ENCODE measurements around the gene ADGRA3. TPM values are rescaled to one million over a fixed set of nuclear protein-coding genes. Genes with fewer than 3 reads are reported as not detected.

Gene ADGRA3
- total RNA-seq, 1 donor from 2014 or later, result 27.8 TPM

DNA sequence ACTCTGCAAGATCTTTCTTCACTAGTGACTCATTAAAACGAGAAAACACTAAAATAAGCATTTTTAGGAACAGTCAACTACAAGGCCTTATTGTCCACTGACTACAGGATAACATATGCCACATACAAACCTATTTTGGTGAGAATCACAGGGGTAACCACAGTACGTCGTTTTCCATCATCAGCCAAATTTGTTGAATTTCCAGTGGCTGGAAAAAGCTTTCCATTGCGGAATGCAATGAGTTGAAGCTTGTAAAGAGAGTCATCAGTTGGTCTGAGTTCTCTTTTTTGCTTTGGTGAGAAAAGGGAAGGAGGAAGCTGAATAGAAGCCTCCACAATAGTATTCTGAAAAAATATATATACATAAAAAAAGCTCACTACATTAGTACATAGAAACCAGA lies 102.4 kb downstream of the ADGRA3 start:
- no peaks in the 10 kb centered on the region for H3K9me3 Mint-ChIP-seq (ENCODE audit: low read depth)
- DNase-seq (ENCODE audit: low spot score), result no peak
- peaks cover 15% of the 10 kb centered on the region for H3K4me1 Mint-ChIP-seq (ENCODE audit: low read depth)
- H3K27me3 Mint-ChIP-seq (ENCODE audit: low read depth), result no peaks in the 10 kb centered on the region
- H3K36me3 Mint-ChIP-seq (ENCODE audit: low read depth), result peaks cover 8% of the 10 kb centered on the region
- no peak overlapping the region for H3K4me3 Mint-ChIP-seq (ENCODE audit: unreplicated experiment)
- TF ChIP-seq, protein P1, sequence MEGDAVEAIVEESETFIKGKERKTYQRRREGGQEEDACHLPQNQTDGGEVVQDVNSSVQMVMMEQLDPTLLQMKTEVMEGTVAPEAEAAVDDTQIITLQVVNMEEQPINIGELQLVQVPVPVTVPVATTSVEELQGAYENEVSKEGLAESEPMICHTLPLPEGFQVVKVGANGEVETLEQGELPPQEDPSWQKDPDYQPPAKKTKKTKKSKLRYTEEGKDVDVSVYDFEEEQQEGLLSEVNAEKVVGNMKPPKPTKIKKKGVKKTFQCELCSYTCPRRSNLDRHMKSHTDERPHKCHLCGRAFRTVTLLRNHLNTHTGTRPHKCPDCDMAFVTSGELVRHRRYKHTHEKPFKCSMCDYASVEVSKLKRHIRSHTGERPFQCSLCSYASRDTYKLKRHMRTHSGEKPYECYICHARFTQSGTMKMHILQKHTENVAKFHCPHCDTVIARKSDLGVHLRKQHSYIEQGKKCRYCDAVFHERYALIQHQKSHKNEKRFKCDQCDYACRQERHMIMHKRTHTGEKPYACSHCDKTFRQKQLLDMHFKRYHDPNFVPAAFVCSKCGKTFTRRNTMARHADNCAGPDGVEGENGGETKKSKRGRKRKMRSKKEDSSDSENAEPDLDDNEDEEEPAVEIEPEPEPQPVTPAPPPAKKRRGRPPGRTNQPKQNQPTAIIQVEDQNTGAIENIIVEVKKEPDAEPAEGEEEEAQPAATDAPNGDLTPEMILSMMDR (IDR thresholded peaks at IDR 0.05), result no peak
- no peak overlapping the region for H3K27ac Mint-ChIP-seq (ENCODE audit: unreplicated experiment)

DNA sequence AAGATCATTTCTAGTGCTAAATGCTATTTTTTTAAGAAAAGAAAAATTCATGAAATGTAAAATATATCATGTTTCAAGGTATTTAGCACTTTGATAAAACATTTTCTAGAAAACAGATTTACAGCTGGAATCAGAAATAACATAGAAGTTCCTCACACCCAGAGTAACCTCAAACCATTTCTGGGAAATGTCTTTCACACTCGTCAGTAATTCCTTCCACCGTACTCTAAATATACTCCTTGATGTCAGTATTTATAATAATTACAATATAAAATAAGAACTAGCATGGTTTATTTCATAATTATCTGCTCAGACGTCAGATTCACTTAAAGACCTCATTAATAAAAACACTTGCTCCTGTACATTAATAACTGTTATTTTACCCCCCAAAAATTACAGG lies 103.9 kb downstream of the ADGRA3 start:
- H3K27ac Mint-ChIP-seq (ENCODE audit: unreplicated experiment), result no peak overlapping the region
- no peaks in the 10 kb centered on the region for H3K27me3 Mint-ChIP-seq (ENCODE audit: low read depth)
- no peak overlapping the region for H3K4me3 Mint-ChIP-seq (ENCODE audit: unreplicated experiment)
- no peak for DNase-seq (ENCODE audit: low spot score)
- H3K9me3 Mint-ChIP-seq (ENCODE audit: low read depth), result no peaks in the 10 kb centered on the region
- TF ChIP-seq, protein P1 (IDR thresholded peaks at IDR 0.05), result no peak
- H3K36me3 Mint-ChIP-seq (ENCODE audit: low read depth), result peaks cover 3% of the 10 kb centered on the region
- peaks cover 15% of the 10 kb centered on the region for H3K4me1 Mint-ChIP-seq (ENCODE audit: low read depth)

DNA sequence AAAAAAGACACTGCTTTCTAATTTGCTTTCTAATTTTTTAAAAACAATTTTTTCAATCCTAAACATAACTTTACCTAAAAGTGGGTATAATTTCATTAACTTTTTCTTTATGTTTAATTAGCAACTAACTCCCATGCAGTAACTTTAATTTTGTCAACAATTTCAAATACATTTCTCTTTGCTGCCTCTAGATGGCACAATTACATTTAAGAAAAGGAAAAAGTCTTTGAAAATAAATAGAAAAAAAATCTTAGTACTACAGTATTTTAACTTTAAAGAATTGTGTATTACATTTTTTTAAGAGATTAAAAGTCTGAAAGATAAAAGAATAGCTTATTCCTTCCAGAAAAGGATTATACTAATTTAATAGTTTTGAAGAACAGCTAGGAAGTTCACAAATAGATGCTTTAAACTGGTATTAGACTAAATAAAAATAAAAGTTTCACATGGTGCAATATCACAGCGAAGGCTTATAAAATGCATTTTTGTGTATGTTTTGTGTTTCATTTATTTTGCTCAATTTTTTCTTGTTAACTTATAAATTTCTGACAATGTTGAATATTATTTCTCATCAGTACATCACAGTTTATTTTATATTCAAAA lies 105.1 kb downstream of the ADGRA3 start:
- no peaks in the 10 kb centered on the region for H3K9me3 Mint-ChIP-seq (ENCODE audit: low read depth)

DNA sequence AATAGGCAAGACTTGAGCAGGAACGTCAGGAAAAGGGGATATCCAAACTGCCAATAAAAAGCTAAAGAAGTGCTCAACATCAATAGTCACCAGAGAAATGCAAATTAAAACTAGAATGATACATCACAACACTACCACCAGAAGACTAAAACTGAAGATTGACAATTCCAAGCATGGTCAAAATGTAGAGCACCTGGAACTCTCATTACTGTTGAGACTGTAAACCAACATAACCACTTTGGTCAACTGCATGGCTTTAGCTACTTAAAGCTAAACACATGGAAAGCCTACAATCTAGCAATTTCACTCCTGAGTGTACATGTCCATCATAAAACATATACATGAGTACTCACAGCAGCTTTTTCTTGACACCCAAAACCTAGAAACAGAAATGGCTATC lies 107.4 kb downstream of the ADGRA3 start:
- Mint-ChIP-seq H3K27ac (ENCODE audit: unreplicated experiment) (no peak overlapping the region), H3K9me3 (ENCODE audit: low read depth) (no peaks in the 10 kb centered on the region), H3K27me3 (ENCODE audit: low read depth) (no peaks in the 10 kb centered on the region), H3K36me3 (ENCODE audit: low read depth) (peaks cover 5% of the 10 kb centered on the region), H3K4me1 (ENCODE audit: low read depth) (no peaks in the 10 kb centered on the region), H3K4me3 (ENCODE audit: unreplicated experiment) (no peak overlapping the region)
- TF ChIP-seq, protein P1 (IDR thresholded peaks at IDR 0.05), result no peak
- DNase-seq (ENCODE audit: low spot score), result no peak

More for the DNA sequence above, 105.1 kb downstream of the ADGRA3 start:
- DNase-seq (ENCODE audit: low spot score), result no peak
- no peak overlapping the region for H3K4me3 Mint-ChIP-seq (ENCODE audit: unreplicated experiment)
- no peaks in the 10 kb centered on the region for H3K27me3 Mint-ChIP-seq (ENCODE audit: low read depth)
- peaks cover 7% of the 10 kb centered on the region for H3K4me1 Mint-ChIP-seq (ENCODE audit: low read depth)
- H3K27ac Mint-ChIP-seq (ENCODE audit: unreplicated experiment), result no peak overlapping the region
- TF ChIP-seq, protein P1 (IDR thresholded peaks at IDR 0.05), result peak; percentile 96
- peaks cover 3% of the 10 kb centered on the region for H3K36me3 Mint-ChIP-seq (ENCODE audit: low read depth)

DNA sequence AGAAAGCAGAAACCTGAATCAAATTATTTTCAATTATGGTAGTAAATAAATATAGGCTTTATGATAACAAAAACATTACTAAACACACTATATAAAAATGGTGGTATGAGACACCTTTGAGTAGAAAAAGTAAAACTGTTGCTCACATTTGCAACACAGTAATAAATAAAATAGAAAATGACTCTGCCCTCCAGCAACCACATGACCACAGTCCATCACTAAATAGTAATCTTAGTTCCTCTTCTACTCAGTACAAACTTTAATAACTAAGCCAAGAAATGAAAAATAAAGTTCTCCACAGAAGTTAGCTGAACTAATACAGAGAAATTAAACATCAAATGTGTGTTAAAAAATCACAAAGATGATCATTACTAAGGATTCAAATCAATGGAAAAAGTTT lies 108.5 kb downstream of the ADGRA3 start:
- no peaks in the 10 kb centered on the region for H3K27me3 Mint-ChIP-seq (ENCODE audit: low read depth)
- no peak overlapping the region for H3K4me3 Mint-ChIP-seq (ENCODE audit: unreplicated experiment)
- no peaks in the 10 kb centered on the region for H3K9me3 Mint-ChIP-seq (ENCODE audit: low read depth)
- no peaks in the 10 kb centered on the region for H3K4me1 Mint-ChIP-seq (ENCODE audit: low read depth)
- no peak for DNase-seq (ENCODE audit: low spot score)
- TF ChIP-seq, protein P1 (IDR thresholded peaks at IDR 0.05), result no peak
- peaks cover 1% of the 10 kb centered on the region for H3K36me3 Mint-ChIP-seq (ENCODE audit: low read depth)
- no peak overlapping the region for H3K27ac Mint-ChIP-seq (ENCODE audit: unreplicated experiment)

All from chondrocyte (in vitro differentiated cells).